Prostate gland (tissue), 2 donors: ENCODE results near the gene MALRD1. TPM values are rescaled to one million over a fixed set of nuclear protein-coding genes. Genes with fewer than 3 reads are reported as not detected.

Source experiments
- DNase-seq: peaks from one replicate; pipeline ENCODE4 v3.0.0-alpha.2; 2019; ENCODE audit warnings: low spot score
- H3K27ac ChIP-seq, 2 donors: fragments of 200-600 bp; sonication (generic); 2 replicates each; pipeline ENCODE4 v1.5.1; 2017 to 2019
- H3K27me3 ChIP-seq: fragments of 200-600 bp; sonication (generic); replicated peaks from 2 replicates; pipeline ENCODE4 v1.5.1; 2019; ENCODE audit not compliant: insufficient read depth
- H3K36me3 ChIP-seq, 2 donors: fragments of 200-600 bp; sonication (generic); 1 replicate in 1 of 2; 2 replicates in 1 of 2; pipeline versions ENCODE4 v1.5.1 to v1.8.1; 2017 to 2019
- H3K4me1 ChIP-seq: fragments of 200-600 bp; sonication (generic); replicated peaks from 2 replicates; pipeline ENCODE4 v1.5.1; 2019
- H3K4me3 ChIP-seq, 2 donors: fragments of 200-600 bp; sonication (generic); 2 replicates each; pipeline ENCODE4 v1.5.1; 2017 to 2019
- H3K9me3 ChIP-seq: fragments of 200-600 bp; sonication (generic); 2 replicates; pipeline ENCODE4 v1.5.1; 2017
- POLR2A ChIP-seq: fragments of 450-650 bp; IDR thresholded peaks from one replicate; pipeline ENCODE4 v1.6.1; 2016; ENCODE audit warnings: antibody characterized with exemption, mild to moderate bottlenecking
- POLR2AphosphoS5 ChIP-seq: sonication (generic); formaldehyde crosslinking; IDR thresholded peaks from one replicate; pipeline ENCODE4 v1.6.1; 2017; ENCODE audit warnings: antibody characterized with exemption
- WGBS: methylation state at CpG from one replicate; pipeline ENCODE4 v1.1.5; 2018; 5-methylcytosine and 5-hydroxymethylcytosine counted together
- intact Hi-C: fragments of 100-400 bp; cut with DNase I; formaldehyde crosslinking; loops from one replicate; pipeline ENCODE4 v1.14.2; 2022
- total RNA-seq, 2 donors: library from RNA; depleted of rRNA; stranded (reverse); fragments of >200 nt; gene quantifications; one replicate each; pipeline ENCODE4 v1.1.0, GENCODE V29; 2016
- TF ChIP-seq, protein P1 (sequence below), 4 experiments: fragments of 200-600 bp in 2 of 4; fragments of 450-650 bp in 2 of 4; sonication (generic) in 2 of 4; IDR thresholded peaks; 1 replicate in 3 of 4; 2 replicates in 1 of 4; pipeline ENCODE4 v1.5.1; 2016 to 2019; ENCODE audit warnings: antibody characterized with exemption in 4 of 4, mild to moderate bottlenecking in 2 of 4, moderate library complexity in 2 of 4

MALRD1 gene
- total RNA-seq, 2 donors from 2014 or later: 2.1 TPM; not detected in 1

DNA sequence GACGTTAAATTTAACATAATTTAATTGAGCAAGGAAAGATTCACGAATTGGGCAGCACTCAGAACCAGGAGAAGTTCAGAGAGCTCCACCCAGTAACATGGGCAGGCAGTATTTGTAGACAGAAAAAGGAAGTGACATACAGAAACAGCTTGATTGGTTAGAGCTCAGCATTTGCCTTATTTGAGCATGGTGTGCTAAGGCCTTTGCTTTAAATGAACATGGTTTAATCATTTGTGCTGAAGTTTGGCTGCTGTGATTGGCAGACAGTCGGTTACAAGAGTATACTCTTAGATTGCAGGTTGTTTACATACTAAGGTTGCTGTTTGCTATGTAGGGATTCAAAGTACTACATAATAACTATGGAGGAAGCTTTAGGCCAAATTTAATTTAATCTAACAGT, 199.2 kb downstream of the MALRD1 start:
- 91% methylated on average over 3 of the region's 3 CpGs for WGBS
- intact Hi-C loops: no loop called here
- Histone ChIP-seq H3K4me1 (no peaks in the 10 kb centered on the region), H3K27me3 (no peaks in the 10 kb centered on the region), H3K4me3 (no peak overlapping the region), H3K9me3 (no peaks in the 10 kb centered on the region), H3K36me3 (no peaks in the 10 kb centered on the region), H3K27ac (no peak overlapping the region)
- TF ChIP-seq, protein P1, sequence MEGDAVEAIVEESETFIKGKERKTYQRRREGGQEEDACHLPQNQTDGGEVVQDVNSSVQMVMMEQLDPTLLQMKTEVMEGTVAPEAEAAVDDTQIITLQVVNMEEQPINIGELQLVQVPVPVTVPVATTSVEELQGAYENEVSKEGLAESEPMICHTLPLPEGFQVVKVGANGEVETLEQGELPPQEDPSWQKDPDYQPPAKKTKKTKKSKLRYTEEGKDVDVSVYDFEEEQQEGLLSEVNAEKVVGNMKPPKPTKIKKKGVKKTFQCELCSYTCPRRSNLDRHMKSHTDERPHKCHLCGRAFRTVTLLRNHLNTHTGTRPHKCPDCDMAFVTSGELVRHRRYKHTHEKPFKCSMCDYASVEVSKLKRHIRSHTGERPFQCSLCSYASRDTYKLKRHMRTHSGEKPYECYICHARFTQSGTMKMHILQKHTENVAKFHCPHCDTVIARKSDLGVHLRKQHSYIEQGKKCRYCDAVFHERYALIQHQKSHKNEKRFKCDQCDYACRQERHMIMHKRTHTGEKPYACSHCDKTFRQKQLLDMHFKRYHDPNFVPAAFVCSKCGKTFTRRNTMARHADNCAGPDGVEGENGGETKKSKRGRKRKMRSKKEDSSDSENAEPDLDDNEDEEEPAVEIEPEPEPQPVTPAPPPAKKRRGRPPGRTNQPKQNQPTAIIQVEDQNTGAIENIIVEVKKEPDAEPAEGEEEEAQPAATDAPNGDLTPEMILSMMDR (IDR thresholded peaks at IDR 0.05): no peak
- TF ChIP-seq POLR2A (no peak), POLR2AphosphoS5 (no peak)
- DNase-seq: no peak

DNA sequence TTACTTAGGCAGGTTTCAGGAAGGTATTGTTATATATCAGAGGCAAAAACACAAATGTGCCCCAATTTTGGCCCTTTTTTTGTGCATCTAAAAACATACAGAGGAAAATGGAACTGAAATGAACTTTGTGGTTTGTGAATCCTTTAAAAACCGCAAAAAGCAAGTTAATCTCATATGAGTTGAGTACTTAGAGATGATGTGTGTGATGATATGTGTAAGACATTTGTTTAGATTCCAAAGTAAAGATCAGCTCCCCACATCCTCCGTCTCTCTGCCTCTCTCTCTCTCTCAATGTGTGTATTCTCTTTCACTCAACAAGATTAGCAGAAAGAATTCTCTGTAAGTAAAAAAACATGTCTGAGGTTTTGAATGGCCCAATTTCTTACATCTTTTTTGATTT, 201.9 kb downstream of the MALRD1 start:
- Histone ChIP-seq H3K4me3 (no peak overlapping the region), H3K27me3 (no peaks in the 10 kb centered on the region), H3K36me3 (no peaks in the 10 kb centered on the region), H3K9me3 (no peaks in the 10 kb centered on the region), H3K27ac (no peak overlapping the region), H3K4me1 (no peaks in the 10 kb centered on the region)
- WGBS: 36% methylated on average over 2 of the region's 2 CpGs
- no peak for DNase-seq
- TF ChIP-seq POLR2AphosphoS5 (no peak), POLR2A (no peak)
- TF ChIP-seq, protein P1 (IDR thresholded peaks at IDR 0.05): no peak
- intact Hi-C loops: no loop called here

DNA sequence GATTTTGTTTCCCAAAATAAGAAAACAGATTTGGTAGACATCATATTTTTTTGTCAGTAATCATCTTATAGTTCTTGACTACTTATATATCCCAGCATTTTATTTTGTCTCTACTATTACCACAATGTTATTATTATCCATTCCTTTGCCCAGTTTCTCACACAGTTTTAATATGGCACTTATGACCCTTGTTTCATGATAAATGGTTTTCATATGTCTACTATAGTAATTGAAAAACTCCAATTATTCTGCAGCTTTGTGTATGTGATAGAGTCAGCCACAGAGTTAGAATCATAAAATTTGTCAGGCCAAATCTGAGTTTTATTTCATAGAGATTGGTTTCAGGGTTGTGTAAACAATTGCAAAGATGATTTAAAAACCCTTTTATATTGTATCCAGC, 203.9 kb downstream of the MALRD1 start:
- no peaks in the 10 kb centered on the region for H3K4me1 ChIP-seq
- no peaks in the 10 kb centered on the region for H3K9me3 ChIP-seq
- no peak overlapping the region for H3K27ac ChIP-seq
- intact Hi-C loops: no loop called here
- no peak for DNase-seq
- no peak overlapping the region for H3K4me3 ChIP-seq
- H3K27me3 ChIP-seq: no peaks in the 10 kb centered on the region
- TF ChIP-seq, protein P1 (IDR thresholded peaks at IDR 0.05): no peak
- TF ChIP-seq POLR2A (no peak), POLR2AphosphoS5 (no peak)
- no peaks in the 10 kb centered on the region for H3K36me3 ChIP-seq

DNA sequence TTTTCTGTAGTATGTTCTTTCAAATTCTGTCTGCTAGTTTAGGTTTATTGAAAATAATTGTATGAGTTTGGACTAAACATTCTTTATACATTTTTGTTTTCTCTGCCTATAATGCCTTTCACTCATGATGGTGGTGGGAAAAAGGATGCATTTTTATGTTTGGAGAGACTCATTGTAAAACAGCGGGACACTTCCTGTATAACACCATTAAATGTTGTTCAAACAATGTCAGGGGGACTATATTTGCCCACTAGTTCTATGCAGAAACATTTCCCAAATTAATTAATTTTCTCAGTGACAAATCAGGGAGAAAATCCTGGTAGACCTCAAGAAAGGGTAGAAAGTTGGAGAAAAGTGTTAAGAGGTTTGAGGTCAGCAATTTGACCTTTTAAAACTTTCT, 207.7 kb downstream of the MALRD1 start:
- DNase-seq: no peak
- Histone ChIP-seq H3K36me3 (no peaks in the 10 kb centered on the region), H3K27ac (no peak overlapping the region), H3K27me3 (no peaks in the 10 kb centered on the region), H3K4me3 (no peak overlapping the region), H3K4me1 (no peaks in the 10 kb centered on the region), H3K9me3 (no peaks in the 10 kb centered on the region)
- intact Hi-C loops: no loop called here
- WGBS: 55% methylated on average over 1 of the region's 1 CpG
- no peak for TF ChIP-seq POLR2A
- TF ChIP-seq, protein P1 (IDR thresholded peaks at IDR 0.05): no peak
- no peak for TF ChIP-seq POLR2AphosphoS5

DNA sequence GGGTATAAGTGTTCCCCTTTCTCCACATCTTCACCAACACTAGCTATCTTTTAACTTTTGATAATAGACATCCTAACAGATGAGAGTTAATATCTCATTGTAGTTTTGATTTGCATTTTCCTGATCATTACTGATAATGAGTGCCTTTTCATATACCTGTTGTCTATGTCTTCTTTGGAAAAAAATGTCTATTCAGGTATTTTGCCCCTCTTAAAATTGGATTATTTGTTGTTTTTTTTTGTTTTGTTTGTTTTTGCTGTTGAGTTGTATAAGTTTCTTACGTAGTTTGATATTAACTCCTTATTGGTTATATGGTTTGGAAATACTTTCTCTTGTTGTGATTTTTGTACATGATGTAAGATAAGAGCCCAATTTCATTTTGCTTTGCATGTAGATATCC, 214.7 kb downstream of the MALRD1 start:
- no peaks in the 10 kb centered on the region for H3K27me3 ChIP-seq
- no peaks in the 10 kb centered on the region for H3K4me1 ChIP-seq
- TF ChIP-seq POLR2AphosphoS5 (no peak), POLR2A (no peak)
- TF ChIP-seq, protein P1 (IDR thresholded peaks at IDR 0.05): no peak
- 62% methylated on average over 1 of the region's 1 CpG for WGBS
- intact Hi-C loops: no loop called here
- no peak overlapping the region for H3K4me3 ChIP-seq
- no peak overlapping the region for H3K27ac ChIP-seq
- no peaks in the 10 kb centered on the region for H3K9me3 ChIP-seq
- no peak for DNase-seq
- H3K36me3 ChIP-seq: no peaks in the 10 kb centered on the region
